AG09309 (cell line): ENCODE data around the gene HECTD1.
"Not testable (repeated sequence)": the region's sequence is repeated elsewhere in the genome, so short reads cannot be mapped to it uniquely, and the experiment has no call there.

ENCODE experiments used
- DNase-seq: peaks from one replicate; pipeline ENCODE4 v3.0.0-alpha.2; 2010; ENCODE audit warnings: low read depth
- H3K4me3 ChIP-seq: 2 replicates; pipeline ENCODE4 v1.5.1; 2011; ENCODE audit warnings: mild to moderate bottlenecking, low read depth, low read length, moderate library complexity; ENCODE audit not compliant: control insufficient read depth
- TF ChIP-seq, protein P1 (sequence below): IDR thresholded peaks from 2 replicates; pipeline ENCODE4 v1.5.1; 2011; ENCODE audit warnings: mild to moderate bottlenecking, low read depth, low read length, inconsistent platforms; ENCODE audit not compliant: insufficient read depth, control insufficient read depth; ENCODE audit errors: missing control alignments

The HECTD1 gene

DNA sequence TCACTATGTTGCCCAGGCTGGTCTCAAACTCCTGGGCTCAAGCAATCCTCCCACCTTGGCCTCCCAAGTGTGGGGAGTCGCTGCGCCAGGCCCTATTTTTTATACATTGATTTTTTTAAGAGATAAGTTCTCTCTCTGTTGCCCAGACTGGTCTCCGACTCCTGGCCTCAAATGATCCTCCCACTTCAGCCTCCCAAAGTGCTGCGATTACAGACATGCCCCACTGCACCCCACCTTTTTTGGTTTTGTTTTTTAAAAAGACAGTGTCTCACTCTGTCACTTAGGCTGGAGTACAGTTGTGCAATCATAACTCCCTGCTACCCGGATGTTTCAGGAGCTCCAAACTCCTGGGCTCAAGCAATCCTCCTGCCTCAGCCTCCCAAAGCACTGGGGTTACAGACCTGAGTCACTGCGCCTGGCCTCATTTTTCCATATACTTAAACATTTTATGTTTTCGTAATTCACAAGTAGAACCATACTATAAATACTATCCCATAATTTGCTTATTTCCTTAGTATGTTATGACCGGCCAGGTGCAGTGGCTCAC is 16.8 kb downstream of the HECTD1 start:
- TF ChIP-seq, protein P1, sequence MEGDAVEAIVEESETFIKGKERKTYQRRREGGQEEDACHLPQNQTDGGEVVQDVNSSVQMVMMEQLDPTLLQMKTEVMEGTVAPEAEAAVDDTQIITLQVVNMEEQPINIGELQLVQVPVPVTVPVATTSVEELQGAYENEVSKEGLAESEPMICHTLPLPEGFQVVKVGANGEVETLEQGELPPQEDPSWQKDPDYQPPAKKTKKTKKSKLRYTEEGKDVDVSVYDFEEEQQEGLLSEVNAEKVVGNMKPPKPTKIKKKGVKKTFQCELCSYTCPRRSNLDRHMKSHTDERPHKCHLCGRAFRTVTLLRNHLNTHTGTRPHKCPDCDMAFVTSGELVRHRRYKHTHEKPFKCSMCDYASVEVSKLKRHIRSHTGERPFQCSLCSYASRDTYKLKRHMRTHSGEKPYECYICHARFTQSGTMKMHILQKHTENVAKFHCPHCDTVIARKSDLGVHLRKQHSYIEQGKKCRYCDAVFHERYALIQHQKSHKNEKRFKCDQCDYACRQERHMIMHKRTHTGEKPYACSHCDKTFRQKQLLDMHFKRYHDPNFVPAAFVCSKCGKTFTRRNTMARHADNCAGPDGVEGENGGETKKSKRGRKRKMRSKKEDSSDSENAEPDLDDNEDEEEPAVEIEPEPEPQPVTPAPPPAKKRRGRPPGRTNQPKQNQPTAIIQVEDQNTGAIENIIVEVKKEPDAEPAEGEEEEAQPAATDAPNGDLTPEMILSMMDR, result no peak
- no peak overlapping the region for H3K4me3 ChIP-seq
- DNase-seq, result no peak

DNA sequence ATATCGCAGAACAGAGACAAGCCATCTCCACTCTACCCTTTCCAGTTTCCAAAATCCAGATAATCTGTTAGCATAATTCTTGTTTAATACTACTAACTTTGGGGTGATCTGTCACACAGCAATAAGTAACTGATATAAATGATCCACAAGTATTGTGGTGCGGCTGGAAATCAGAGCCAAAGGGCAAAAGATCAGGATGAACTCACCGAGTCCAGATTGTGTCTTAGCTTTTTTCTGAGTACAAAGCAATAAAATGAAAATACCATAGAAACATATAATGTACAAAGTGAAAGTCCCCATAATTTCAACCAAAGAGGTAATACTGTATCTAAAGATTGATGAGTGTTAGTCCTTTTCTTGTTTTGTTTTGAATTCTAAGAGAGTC is 17.4 kb downstream of the HECTD1 start:
- H3K4me3 ChIP-seq, result no peak overlapping the region
- no peak for DNase-seq
- TF ChIP-seq, protein P1, result no peak

DNA sequence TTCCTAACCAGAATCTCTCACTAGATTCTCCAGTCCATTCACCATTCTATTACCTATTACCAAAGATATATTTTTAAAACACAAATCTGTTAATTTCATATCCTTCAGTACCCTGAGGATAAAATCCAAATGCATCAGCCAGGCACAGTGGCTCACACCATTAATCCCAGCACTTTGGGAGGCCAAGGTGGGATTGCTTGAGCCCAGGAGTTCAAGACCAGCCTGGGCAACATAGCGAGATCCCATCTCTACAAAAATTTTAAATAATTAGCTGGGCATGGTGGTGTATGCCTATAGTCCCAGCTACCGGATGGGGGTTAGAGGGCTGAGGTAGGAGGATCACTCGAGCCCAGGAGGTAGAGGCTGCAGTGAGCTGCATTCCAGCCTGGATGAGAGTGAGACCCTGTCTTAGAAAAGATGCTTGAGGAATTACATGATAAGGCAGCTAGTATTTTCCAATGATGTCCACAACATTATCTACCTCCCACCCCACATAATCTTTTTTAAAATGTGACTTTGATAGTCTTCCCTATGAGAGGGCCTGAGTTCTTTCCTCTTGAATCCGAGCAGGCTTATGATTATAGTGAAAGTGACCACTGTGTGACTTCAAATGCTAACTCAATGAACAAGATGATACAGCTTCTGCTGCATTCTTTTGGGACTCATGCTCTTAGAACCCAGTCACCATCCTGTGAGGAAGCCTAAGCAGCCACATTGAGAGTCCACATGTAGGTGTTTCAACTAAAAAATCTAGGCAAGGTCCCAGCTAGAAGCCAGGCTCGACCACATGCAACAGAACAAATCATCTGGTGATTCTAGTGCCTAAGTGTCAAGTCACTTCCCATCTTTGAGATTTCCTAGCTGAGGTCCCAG is 18.0 kb downstream of the HECTD1 start:
- no peak overlapping the region for H3K4me3 ChIP-seq
- TF ChIP-seq, protein P1, result no peak
- DNase-seq, result no peak

DNA sequence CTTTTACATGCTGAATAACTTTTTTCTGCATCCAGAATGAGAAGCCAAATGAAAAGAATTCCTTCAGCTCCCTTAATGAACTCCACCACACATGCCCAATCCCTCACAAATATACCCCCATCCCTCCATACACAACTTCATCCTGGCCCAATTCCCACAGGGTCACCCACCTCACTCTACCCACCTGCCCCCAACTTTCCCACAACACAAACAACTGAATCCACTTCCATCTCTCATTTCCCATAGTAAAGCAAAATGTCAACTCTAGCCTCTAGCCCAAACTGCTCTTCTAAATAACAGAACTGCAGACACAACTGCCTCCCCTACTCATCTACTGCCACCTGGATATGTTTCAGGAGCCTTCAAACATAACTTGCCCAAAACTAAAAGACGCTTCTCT is 18.8 kb downstream of the HECTD1 start:
- H3K4me3 ChIP-seq, result no peak overlapping the region
- DNase-seq, result no peak
- TF ChIP-seq, protein P1, result no peak

DNA sequence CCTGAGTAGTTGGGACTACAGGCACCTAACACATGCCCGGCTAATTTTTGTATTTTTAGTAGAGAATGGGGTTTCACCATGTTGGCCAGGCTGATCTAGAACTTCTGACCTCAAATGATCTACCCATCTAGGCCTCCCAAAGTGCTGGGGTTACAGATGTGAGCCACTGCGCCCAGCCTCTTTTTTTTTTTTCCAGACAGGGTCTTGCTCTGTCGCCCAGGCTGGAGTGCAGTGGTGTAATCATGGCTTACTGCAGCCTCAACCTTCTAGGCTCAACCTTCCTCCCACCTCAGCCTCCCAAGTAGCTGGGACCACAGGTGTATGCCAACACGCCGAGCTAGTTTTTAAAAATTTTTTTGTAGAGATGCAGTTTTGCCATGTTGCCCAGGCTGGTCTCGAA is 25.6 kb downstream of the HECTD1 start:
- not testable (repeated sequence) for DNase-seq

DNA sequence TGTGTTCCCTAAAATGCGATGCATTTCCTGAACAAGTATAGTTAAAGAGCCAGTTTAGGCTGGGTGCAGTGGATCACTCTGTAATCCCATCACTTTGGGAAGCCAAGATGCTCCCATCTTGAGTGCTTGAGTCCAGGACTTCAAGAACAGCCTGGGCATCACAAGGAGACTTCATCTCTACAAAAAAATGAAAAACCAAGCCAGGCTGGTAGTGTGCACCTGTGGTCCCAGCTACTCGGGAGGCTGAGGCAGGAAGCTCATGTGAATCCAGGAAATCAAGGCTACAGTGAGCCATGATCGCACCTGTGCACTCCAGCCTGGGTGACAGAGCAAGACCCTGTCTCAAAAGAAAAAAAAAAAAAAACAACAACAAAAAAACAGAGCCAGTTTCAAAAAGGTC is 26.3 kb downstream of the HECTD1 start:
- no peak overlapping the region for H3K4me3 ChIP-seq
- no peak for DNase-seq
- TF ChIP-seq, protein P1, result no peak

More for the DNA sequence above, 25.6 kb downstream of the HECTD1 start:
- H3K4me3 ChIP-seq, result not testable (repeated sequence)

DNA sequence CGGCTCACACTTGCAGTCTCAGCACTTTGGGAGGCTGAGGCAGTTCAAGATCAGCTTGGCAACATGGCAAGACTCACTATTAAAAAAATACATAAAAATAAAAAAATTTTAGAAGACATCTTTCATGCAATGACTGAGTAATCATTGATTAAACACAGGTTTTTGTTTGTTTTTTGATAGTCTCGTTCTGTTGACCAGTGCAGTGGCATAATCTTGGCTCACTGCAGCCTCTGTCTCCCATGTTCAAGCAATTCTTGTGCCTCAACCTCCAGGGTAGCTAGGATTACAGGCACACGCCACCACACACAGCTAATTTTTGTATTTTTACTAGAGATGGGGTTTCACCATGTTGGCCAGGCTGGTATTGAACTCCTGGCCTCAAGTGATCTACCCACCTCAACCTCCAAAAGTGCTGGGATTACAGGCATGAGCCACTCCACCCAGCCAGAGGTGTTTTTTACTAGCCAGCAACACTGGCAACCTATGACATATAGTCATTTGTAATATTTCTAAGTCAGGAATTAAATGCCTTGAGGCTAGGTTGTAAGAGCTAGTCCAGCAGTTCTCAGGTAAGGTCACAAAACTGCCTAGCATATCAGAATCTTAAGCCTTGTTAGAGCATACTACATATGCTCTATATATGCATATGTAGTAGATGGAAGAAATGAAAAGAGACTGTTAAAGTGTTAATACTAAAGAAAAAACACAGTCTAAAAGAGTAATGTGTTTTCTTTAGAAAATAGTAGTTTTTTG is 27.1 kb downstream of the HECTD1 start:
- no peak overlapping the region for H3K4me3 ChIP-seq
- no peak for DNase-seq
- TF ChIP-seq, protein P1, result no peak
